ENCODE measurements around the gene MDFIC. TPM values are rescaled to one million over a fixed set of nuclear protein-coding genes. Genes with fewer than 3 reads are reported as not detected.

Gene MDFIC
- total and polyA plus RNA-seq, 2 donors, result 13.4 to 69.4 TPM

- no peak overlapping the region for H3K4me3 ChIP-seq (ENCODE audit: low read depth, low read length)
- no peak overlapping the region for H3K27ac ChIP-seq (ENCODE audit: low read depth)
- H3K36me3 ChIP-seq (ENCODE audit: insufficient read depth), result no peaks in the 10 kb centered on the region
- WGBS, result 76% methylated on average over 2 of the region's 2 CpGs
- no peaks in the 10 kb centered on the region for H3K4me1 ChIP-seq (ENCODE audit: insufficient read depth)
- DNase-seq (ENCODE audit: extremely low spot score), result no peak
Measured at GRCh38 chr7:114975401-114975800, 53.5 kb downstream of the MDFIC start.

DNA sequence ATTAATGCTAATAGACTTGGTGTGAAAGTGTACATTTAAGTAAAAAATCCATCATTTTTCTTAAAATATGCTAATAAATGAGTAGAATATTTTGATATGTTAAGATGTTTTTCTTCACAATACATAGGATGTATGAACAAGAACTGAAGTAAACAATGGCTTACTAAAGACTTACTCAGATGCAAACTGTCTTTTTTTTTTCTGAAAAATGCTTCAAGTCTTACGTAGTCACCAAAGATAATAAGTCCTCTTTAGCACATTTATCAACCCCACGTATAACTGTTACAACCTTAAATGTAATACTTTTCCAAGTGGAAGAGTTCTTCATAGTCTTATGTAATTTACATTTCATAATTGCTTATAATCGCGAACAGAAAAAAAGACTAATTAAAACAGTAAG is 54.8 kb downstream of the MDFIC start:
- no peak for DNase-seq (ENCODE audit: extremely low spot score)

GRCh38 chr7:114977277-114977676 is 55.4 kb downstream of the MDFIC start:
- WGBS, result 97% methylated on average over 1 of the region's 1 CpG
- Histone ChIP-seq H3K36me3 (ENCODE audit: insufficient read depth) (no peaks in the 10 kb centered on the region), H3K4me3 (ENCODE audit: low read depth, low read length) (no peak overlapping the region), H3K27ac (ENCODE audit: low read depth) (no peak overlapping the region), H3K4me1 (ENCODE audit: insufficient read depth) (no peaks in the 10 kb centered on the region)
- DNase-seq (ENCODE audit: extremely low spot score), result no peak

More for the DNA sequence above, 54.8 kb downstream of the MDFIC start:
- Histone ChIP-seq H3K27ac (ENCODE audit: low read depth) (no peak overlapping the region), H3K4me3 (ENCODE audit: low read depth, low read length) (no peak overlapping the region), H3K4me1 (ENCODE audit: insufficient read depth) (no peaks in the 10 kb centered on the region), H3K36me3 (ENCODE audit: insufficient read depth) (no peaks in the 10 kb centered on the region)
- 79% methylated on average over 4 of the region's 4 CpGs for WGBS

- no peak overlapping the region for H3K4me3 ChIP-seq (ENCODE audit: low read depth, low read length)
Measured at GRCh38 chr7:114979388-114979787, 57.5 kb downstream of the MDFIC start.

GRCh38 chr7:114979803-114980507 is 58.1 kb downstream of the MDFIC start:
- WGBS, result 66% methylated on average over 4 of the region's 4 CpGs
- no peak overlapping the region for H3K27ac ChIP-seq (ENCODE audit: low read depth)
- H3K4me3 ChIP-seq (ENCODE audit: low read depth, low read length), result no peak overlapping the region

More at GRCh38 chr7:114979388-114979787, 57.5 kb downstream of the MDFIC start:
- H3K27ac ChIP-seq (ENCODE audit: low read depth), result no peak overlapping the region
- no peaks in the 10 kb centered on the region for H3K36me3 ChIP-seq (ENCODE audit: insufficient read depth)
- H3K4me1 ChIP-seq (ENCODE audit: insufficient read depth), result no peaks in the 10 kb centered on the region
- DNase-seq (ENCODE audit: extremely low spot score), result no peak
- WGBS, result 21% methylated on average over 7 of the region's 7 CpGs

GRCh38 chr7:114981323-114981722 is 59.4 kb downstream of the MDFIC start:
- WGBS, result 69% methylated on average over 2 of the region's 2 CpGs
- no peaks in the 10 kb centered on the region for H3K4me1 ChIP-seq (ENCODE audit: insufficient read depth)
- H3K36me3 ChIP-seq (ENCODE audit: insufficient read depth), result no peaks in the 10 kb centered on the region
- H3K27ac ChIP-seq (ENCODE audit: low read depth), result no peak overlapping the region
- no peak overlapping the region for H3K4me3 ChIP-seq (ENCODE audit: low read depth, low read length)
- DNase-seq (ENCODE audit: extremely low spot score), result no peak

More at GRCh38 chr7:114979803-114980507, 58.1 kb downstream of the MDFIC start:
- H3K4me1 ChIP-seq (ENCODE audit: insufficient read depth), result no peaks in the 10 kb centered on the region
- no peak for DNase-seq (ENCODE audit: extremely low spot score)
- no peaks in the 10 kb centered on the region for H3K36me3 ChIP-seq (ENCODE audit: insufficient read depth)

GRCh38 chr7:114985116-114985715 is 63.3 kb downstream of the MDFIC start:
- Histone ChIP-seq H3K4me3 (ENCODE audit: low read depth, low read length) (no peak overlapping the region), H3K36me3 (ENCODE audit: insufficient read depth) (no peaks in the 10 kb centered on the region), H3K27ac (ENCODE audit: low read depth) (no peak overlapping the region), H3K4me1 (ENCODE audit: insufficient read depth) (no peaks in the 10 kb centered on the region)
- no peak for DNase-seq (ENCODE audit: extremely low spot score)
- 91% methylated on average over 2 of the region's 2 CpGs for WGBS

- Histone ChIP-seq H3K4me3 (ENCODE audit: low read depth, low read length) (no peak overlapping the region), H3K36me3 (ENCODE audit: insufficient read depth) (no peaks in the 10 kb centered on the region), H3K27ac (ENCODE audit: low read depth) (no peak overlapping the region), H3K4me1 (ENCODE audit: insufficient read depth) (no peaks in the 10 kb centered on the region)
- 97% methylated on average over 3 of the region's 3 CpGs for WGBS
- DNase-seq (ENCODE audit: extremely low spot score), result no peak
Measured at GRCh38 chr7:114986190-114987180, 64.6 kb downstream of the MDFIC start.

- DNase-seq (ENCODE audit: extremely low spot score), result no peak
- no peak overlapping the region for H3K27ac ChIP-seq (ENCODE audit: low read depth)
- 66% methylated on average over 1 of the region's 1 CpG for WGBS
Measured at GRCh38 chr7:114988026-114988425, 66.1 kb downstream of the MDFIC start.

GRCh38 chr7:114988755-114989375 is 67.0 kb downstream of the MDFIC start:
- Histone ChIP-seq H3K27ac (ENCODE audit: low read depth) (no peak overlapping the region), H3K36me3 (ENCODE audit: insufficient read depth) (no peaks in the 10 kb centered on the region), H3K4me1 (ENCODE audit: insufficient read depth) (no peaks in the 10 kb centered on the region), H3K4me3 (ENCODE audit: low read depth, low read length) (no peak overlapping the region)
- DNase-seq (ENCODE audit: extremely low spot score), result no peak
- WGBS, result 41% methylated on average over 2 of the region's 2 CpGs

More at GRCh38 chr7:114988026-114988425, 66.1 kb downstream of the MDFIC start:
- Histone ChIP-seq H3K4me1 (ENCODE audit: insufficient read depth) (no peaks in the 10 kb centered on the region), H3K4me3 (ENCODE audit: low read depth, low read length) (no peak overlapping the region), H3K36me3 (ENCODE audit: insufficient read depth) (no peaks in the 10 kb centered on the region)

- DNase-seq (ENCODE audit: extremely low spot score), result no peak
- no peak overlapping the region for H3K4me3 ChIP-seq (ENCODE audit: low read depth, low read length)
- 93% methylated on average over 5 of the region's 5 CpGs for WGBS
Measured at GRCh38 chr7:114989531-114989930, 67.6 kb downstream of the MDFIC start.

GRCh38 chr7:114997487-114998404 is 75.9 kb downstream of the MDFIC start:
- Histone ChIP-seq H3K27ac (ENCODE audit: low read depth) (no peak overlapping the region), H3K4me1 (ENCODE audit: insufficient read depth) (no peaks in the 10 kb centered on the region), H3K36me3 (ENCODE audit: insufficient read depth) (no peaks in the 10 kb centered on the region), H3K4me3 (ENCODE audit: low read depth, low read length) (no peak overlapping the region)
- 89% methylated on average over 6 of the region's 6 CpGs for WGBS
- no peak for DNase-seq (ENCODE audit: extremely low spot score)

More at GRCh38 chr7:114989531-114989930, 67.6 kb downstream of the MDFIC start:
- Histone ChIP-seq H3K4me1 (ENCODE audit: insufficient read depth) (no peaks in the 10 kb centered on the region), H3K27ac (ENCODE audit: low read depth) (no peak overlapping the region), H3K36me3 (ENCODE audit: insufficient read depth) (no peaks in the 10 kb centered on the region)

Measured in urinary bladder (tissue), 4 donors.